Stimulated activated naive B cell treated with anti-CD40 and anti-IgM and Interleukin-4, amounts not matched to agents 10 μg/mL and 1 μg/mL and 100 μg/mL, for 72 hours (primary cell): ENCODE data around the gene SNX8.

Source experiments
- ATAC-seq, 2 donors: fragments of 150-1000 bp; cut with Tn5 transposase; replicated peaks; 2 replicates each; pipeline ENCODE4 v1.10.0; 2021; ENCODE audit warnings: moderate library complexity in 1 of 2
- DNase-seq: peaks from one replicate; pipeline ENCODE4 v3.0.0; 2021
- H3K27ac Mint-ChIP-seq: one replicate; pipeline ENCODE4 v1.8.0; 2022; ENCODE audit warnings: mild to moderate bottlenecking, mixed read lengths
- H3K27me3 Mint-ChIP-seq, 2 donors: one replicate each; pipeline ENCODE4 v1.8.0; 2022; ENCODE audit warnings: mixed read lengths in 2 of 2
- H3K36me3 Mint-ChIP-seq, 2 donors: one replicate each; pipeline ENCODE4 v1.8.0; 2022; ENCODE audit warnings: mixed read lengths in 2 of 2, mild to moderate bottlenecking in 1 of 2
- H3K4me1 Mint-ChIP-seq, 2 donors: one replicate each; pipeline ENCODE4 v1.8.0; 2022; ENCODE audit warnings: mixed read lengths in 2 of 2, mild to moderate bottlenecking in 1 of 2
- H3K4me3 Mint-ChIP-seq, 2 donors: one replicate each; pipeline ENCODE4 v1.8.0; 2022; ENCODE audit warnings: mild to moderate bottlenecking in 2 of 2, mixed read lengths in 2 of 2, moderate library complexity in 1 of 2
- H3K9me3 Mint-ChIP-seq, 2 donors: one replicate each; pipeline ENCODE4 v1.8.0; 2022; ENCODE audit warnings: mixed read lengths in 2 of 2, mild to moderate bottlenecking in 1 of 2

Gene SNX8

DNA sequence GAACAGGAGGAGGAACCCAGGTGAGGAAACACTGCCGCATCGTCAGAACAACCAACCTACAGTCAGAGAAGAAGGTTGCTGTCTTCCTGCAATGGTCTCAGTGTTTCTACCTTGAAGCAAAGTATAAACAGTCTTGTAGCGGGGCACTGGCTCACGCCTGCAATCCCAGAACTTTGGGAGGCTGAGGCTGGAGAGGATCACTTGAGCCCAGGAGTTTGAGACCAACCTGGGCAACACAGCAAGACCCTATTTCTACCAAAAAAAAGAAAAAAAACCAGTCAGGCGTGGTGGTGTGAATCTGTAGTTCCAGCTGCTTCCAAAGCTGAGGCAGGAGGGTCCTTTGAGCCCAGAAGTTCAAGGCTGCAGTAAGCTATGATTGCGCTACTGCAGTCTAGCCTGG is 23.4 kb downstream of the SNX8 start:
- Mint-ChIP-seq H3K27me3 (no peaks in the 10 kb centered on the region), H3K27ac (peak overlapping the region; percentile 82), H3K4me3 (no peak overlapping the region), H3K4me1 (peaks cover 33 to 61% of the 10 kb centered on the region in 2 donors), H3K9me3 (peaks cover 3 to 4% of the 10 kb centered on the region in 2 donors), H3K36me3 (peaks cover 43 to 61% of the 10 kb centered on the region in 2 donors)
- ATAC-seq (no peak), DNase-seq (no peak)

DNA sequence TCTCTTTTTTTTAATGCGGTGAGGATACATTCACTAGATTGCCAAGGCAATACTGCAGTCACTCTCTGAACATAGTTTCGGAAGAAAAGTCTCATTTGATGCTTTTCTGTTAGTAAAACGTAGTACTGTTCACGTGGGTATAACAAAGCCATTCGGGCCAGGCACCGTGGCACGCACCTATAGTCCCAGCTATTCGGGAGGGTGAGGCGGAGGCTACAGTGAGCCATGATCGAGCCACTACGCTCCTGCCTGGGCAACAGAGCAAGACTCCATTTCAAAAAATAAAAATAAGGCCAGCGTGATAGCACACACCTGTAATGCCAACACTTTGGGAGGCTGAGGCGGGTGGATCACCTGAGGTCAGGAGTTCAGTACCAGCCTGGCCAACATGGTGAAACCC is 24.6 kb downstream of the SNX8 start:
- peak overlapping the region; percentile 39 to 71 for H3K4me3 Mint-ChIP-seq
- peak overlapping the region; percentile 96 for H3K27ac Mint-ChIP-seq
- DNase-seq (no peak), ATAC-seq (no peak)
- no peaks in the 10 kb centered on the region for H3K27me3 Mint-ChIP-seq
- peaks cover 29 to 59% of the 10 kb centered on the region in 2 donors for H3K4me1 Mint-ChIP-seq
- H3K36me3 Mint-ChIP-seq = peaks cover 38 to 59% of the 10 kb centered on the region in 2 donors
- H3K9me3 Mint-ChIP-seq = peaks cover 3 to 4% of the 10 kb centered on the region in 2 donors

DNA sequence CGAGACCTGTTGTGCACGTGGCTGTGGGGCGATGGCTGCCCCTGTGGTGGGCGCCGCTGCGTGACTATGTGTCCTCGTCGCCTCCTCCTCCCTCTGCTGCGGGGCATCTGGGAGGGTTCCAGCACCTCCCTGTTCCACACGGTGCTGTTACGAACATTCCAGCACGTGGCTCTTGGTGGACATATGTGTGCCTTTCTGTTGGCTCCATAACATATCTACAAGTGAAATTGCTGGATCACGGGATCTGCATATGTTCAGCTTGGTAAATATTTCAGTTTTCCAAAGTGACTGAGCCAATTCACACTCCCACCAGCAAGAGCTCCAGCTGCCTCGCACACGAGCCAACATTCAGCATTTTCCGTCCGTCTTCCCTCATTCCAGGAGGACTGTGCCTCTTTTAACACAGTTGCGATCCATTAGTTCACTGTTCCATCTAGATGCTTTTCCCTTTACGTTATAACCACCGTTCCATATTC is 25.1 kb downstream of the SNX8 start:
- Mint-ChIP-seq H3K27ac (peak overlapping the region; percentile 96), H3K4me1 (peaks cover 25 to 59% of the 10 kb centered on the region in 2 donors), H3K36me3 (peaks cover 38 to 54% of the 10 kb centered on the region in 2 donors), H3K9me3 (peaks cover 3 to 4% of the 10 kb centered on the region in 2 donors), H3K27me3 (no peaks in the 10 kb centered on the region), H3K4me3 (peak overlapping the region; percentile 39 to 71)
- DNase-seq (no peak), ATAC-seq (no peak)

DNA sequence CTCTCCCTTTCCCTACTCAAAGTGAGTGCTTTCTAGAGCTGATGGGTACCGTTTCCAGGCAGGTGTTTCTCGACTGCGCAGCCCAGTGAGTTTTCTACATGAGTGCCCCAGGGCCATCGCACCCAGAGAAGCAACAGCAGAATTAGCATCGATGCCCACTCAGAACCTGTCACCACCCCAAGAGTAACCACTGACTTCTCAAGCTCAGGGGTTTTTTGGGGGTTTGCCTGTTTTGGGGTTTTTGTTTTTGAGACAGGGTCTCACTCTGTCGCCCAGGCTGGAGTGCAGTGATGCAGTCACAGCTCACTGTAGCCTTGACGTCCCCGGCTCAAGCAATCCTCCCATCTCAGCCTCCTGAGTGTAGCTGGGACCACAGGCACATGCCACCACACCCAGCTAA is 25.7 kb downstream of the SNX8 start:
- peak; percentile 83 for DNase-seq
- Mint-ChIP-seq H3K27ac (peak overlapping the region; percentile 96), H3K27me3 (no peaks in the 10 kb centered on the region), H3K36me3 (peaks cover 40 to 58% of the 10 kb centered on the region in 2 donors), H3K4me3 (peak overlapping the region; percentile 39 to 62), H3K9me3 (peaks cover 3 to 4% of the 10 kb centered on the region in 2 donors), H3K4me1 (peaks cover 26 to 59% of the 10 kb centered on the region in 2 donors)
- ATAC-seq = peak; percentile 96 to 97

DNA sequence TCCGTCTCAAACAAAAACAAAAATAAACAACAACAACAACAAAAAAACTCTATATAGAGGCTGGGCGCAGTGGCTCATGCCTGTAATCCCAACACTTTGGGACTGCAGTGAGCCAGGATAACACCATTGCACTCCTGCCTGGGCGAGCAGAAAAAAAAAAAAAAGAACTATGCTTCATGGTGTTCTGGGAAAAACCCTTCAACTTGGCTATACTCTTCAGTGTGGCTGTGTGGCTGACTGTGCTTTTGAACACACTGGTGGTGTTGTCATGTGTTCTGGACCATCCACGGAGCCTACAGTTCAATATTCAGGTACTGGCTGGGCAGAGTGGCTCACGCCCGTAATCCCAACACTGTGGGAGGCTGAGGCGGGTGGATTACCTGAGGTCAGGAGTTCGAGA is 26.5 kb downstream of the SNX8 start:
- H3K4me3 Mint-ChIP-seq = peak overlapping the region; percentile 58 to 62
- DNase-seq (no peak), ATAC-seq (peak; percentile 50 to 55)
- H3K27me3 Mint-ChIP-seq = no peaks in the 10 kb centered on the region
- H3K27ac Mint-ChIP-seq = peak overlapping the region; percentile 96
- H3K4me1 Mint-ChIP-seq = peaks cover 31 to 67% of the 10 kb centered on the region in 2 donors
- H3K36me3 Mint-ChIP-seq = peaks cover 41 to 60% of the 10 kb centered on the region in 2 donors
- peaks cover 3 to 4% of the 10 kb centered on the region in 2 donors for H3K9me3 Mint-ChIP-seq

DNA sequence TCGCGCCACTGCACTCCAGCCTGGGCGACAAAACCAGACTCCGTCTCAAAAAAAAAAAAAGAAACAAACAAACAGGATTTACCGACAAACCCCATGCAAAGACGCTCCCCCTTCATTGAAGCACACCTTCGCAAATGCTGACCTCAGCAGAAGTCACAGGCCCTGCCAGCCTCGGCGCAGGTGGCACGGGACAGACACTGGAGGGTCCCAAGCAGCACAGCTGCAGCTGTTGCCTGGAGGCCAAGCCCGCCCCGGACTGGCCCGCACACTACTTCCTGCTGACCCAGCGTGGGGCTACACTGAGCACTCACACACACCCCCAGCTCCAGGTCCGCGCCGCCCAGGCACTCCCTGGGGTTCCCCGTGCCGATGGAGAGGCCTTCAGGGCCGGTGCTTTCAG is 31.2 kb downstream of the SNX8 start:
- peaks cover 32 to 54% of the 10 kb centered on the region in 2 donors for H3K4me1 Mint-ChIP-seq
- peaks cover 28 to 44% of the 10 kb centered on the region in 2 donors for H3K36me3 Mint-ChIP-seq
- peak overlapping the region; percentile 80 for H3K27ac Mint-ChIP-seq
- H3K4me3 Mint-ChIP-seq = peak overlapping the region in 1 of 2 donors; percentile 43
- H3K27me3 Mint-ChIP-seq = no peaks in the 10 kb centered on the region
- ATAC-seq = no peak
- DNase-seq = no peak
- H3K9me3 Mint-ChIP-seq = no peaks in the 10 kb centered on the region

DNA sequence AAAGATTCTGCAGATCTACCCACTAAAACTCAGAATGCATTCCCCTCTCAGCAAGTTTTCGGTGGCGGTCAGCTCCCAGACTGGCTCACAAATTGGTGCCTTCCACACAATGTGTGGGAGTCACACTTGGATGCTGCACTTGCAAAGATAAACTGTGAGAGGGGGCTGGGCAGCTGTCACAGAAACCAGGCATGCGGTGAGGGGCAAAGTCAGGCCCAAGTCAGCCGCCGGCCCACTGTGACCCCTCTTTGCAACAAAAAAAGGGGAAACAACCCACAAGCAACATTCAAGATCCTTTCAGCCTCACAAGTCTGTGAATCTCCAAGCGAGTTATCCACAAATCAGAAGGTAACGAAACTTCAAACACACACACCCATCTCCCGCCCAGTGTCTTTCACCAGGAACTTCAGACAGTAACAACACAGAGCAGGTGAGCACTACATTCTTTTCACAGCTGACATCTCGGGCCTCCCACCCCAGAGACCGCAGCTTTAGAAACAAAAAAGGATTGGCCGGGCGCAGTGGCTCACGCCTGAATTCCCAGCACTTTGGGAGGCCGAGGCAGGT is 32.0 kb downstream of the SNX8 start:
- H3K4me1 Mint-ChIP-seq = peaks cover 32 to 50% of the 10 kb centered on the region in 2 donors
- peaks cover 26 to 45% of the 10 kb centered on the region in 2 donors for H3K36me3 Mint-ChIP-seq
- no peaks in the 10 kb centered on the region for H3K9me3 Mint-ChIP-seq
- ATAC-seq (no peak), DNase-seq (no peak)
- H3K27ac Mint-ChIP-seq = peak overlapping the region; percentile 80
- H3K27me3 Mint-ChIP-seq = no peaks in the 10 kb centered on the region
- H3K4me3 Mint-ChIP-seq = peak overlapping the region in 1 of 2 donors; percentile 56

DNA sequence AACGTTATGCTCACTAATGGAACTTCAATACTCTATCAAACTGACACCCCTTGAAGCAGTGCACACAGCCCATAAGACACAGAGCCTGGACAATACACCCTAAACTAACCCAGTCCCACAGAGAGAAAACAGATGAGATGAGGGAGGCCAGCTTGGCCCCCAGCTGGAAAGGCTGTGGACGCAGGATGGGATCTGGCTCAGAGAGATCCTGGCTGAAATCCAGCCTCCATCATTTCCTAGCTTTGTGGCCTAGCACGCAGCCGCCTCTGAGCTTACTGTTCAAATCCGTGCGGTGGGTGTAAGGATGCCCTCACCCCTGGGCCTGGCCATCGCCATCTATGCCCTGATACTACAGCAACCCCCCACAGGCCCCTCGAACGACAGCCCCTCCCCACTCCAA is 32.7 kb downstream of the SNX8 start:
- H3K27me3 Mint-ChIP-seq = no peaks in the 10 kb centered on the region
- DNase-seq = no peak
- H3K9me3 Mint-ChIP-seq = no peaks in the 10 kb centered on the region
- H3K36me3 Mint-ChIP-seq = peaks cover 32 to 52% of the 10 kb centered on the region in 2 donors
- ATAC-seq = no peak
- H3K4me3 Mint-ChIP-seq = peak overlapping the region in 1 of 2 donors; percentile 13
- peaks cover 35 to 50% of the 10 kb centered on the region in 2 donors for H3K4me1 Mint-ChIP-seq
- H3K27ac Mint-ChIP-seq = no peak overlapping the region

DNA sequence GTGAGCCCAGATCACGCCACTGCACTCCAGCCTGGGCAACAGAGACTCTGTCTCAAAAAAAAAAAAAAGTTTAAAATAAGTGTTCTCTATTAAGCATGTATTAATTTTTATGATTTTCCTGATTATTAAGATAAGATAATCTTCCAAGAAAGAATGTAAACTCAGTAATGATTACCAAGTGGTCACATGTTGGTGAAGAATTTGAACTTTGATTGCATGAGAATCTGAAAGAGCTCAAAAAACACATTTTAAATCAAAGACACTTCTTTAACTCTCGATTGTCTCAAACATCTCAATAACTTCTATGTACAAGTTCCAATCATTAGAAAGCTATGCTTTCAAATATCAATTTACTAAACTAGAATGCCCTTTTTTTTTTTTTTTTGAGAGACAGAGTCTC is 33.8 kb downstream of the SNX8 start:
- Mint-ChIP-seq H3K36me3 (peaks cover 39 to 58% of the 10 kb centered on the region in 2 donors), H3K4me1 (peaks cover 37 to 44% of the 10 kb centered on the region in 2 donors), H3K27ac (peak overlapping the region; percentile 37), H3K9me3 (no peaks in the 10 kb centered on the region), H3K27me3 (no peaks in the 10 kb centered on the region), H3K4me3 (no peak overlapping the region)
- no peak for ATAC-seq
- DNase-seq = no peak

DNA sequence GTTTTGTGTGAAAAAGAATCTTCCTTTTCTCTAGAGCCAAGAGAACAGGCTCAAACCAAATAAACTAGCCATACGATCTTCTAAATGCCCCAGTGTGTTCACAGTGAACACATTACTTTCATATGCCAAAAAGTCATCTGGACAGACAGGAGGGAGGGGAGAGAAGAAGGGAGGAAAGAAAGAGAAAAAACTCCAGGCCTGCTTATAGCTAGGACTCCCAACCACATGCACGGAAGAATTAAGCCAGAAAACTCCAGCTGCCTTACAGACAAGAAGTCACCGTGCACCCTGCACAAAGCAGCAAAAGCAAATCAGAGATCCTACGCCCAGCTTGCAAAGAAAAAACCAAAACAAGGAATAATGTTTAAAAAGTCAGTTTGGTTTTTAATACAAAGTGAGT is 34.3 kb downstream of the SNX8 start:
- Mint-ChIP-seq H3K4me3 (peak overlapping the region in 1 of 2 donors; percentile 29), H3K27me3 (no peaks in the 10 kb centered on the region), H3K36me3 (peaks cover 44 to 63% of the 10 kb centered on the region in 2 donors), H3K4me1 (peaks cover 37 to 42% of the 10 kb centered on the region in 2 donors), H3K27ac (no peak overlapping the region), H3K9me3 (no peaks in the 10 kb centered on the region)
- no peak for ATAC-seq
- DNase-seq = no peak

DNA sequence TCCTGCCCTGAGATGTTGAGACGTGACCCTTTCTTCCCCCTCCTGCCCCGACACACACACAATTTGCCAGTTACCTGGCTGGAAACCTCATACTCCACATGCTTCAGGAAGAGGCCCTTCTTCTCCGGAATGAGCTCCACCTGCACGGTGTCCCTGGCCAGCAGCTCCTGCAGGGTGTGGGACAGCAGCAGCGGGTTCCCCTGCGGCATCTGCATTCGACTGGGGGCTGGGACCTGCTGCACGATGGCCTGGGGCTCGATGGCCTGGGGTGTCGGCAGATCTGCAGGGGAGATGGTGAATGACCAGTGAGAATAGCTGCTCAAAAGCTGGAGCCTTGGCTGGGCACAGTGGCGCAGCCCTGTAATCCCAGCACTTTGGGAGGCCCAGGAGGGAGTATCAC is 36.2 kb downstream of the SNX8 start:
- Mint-ChIP-seq H3K27me3 (no peaks in the 10 kb centered on the region), H3K4me1 (peaks cover 35 to 41% of the 10 kb centered on the region in 2 donors), H3K27ac (peak overlapping the region; percentile 88), H3K9me3 (no peaks in the 10 kb centered on the region), H3K4me3 (no peak overlapping the region), H3K36me3 (peaks cover 51 to 68% of the 10 kb centered on the region in 2 donors)
- ATAC-seq (no peak), DNase-seq (no peak)

DNA sequence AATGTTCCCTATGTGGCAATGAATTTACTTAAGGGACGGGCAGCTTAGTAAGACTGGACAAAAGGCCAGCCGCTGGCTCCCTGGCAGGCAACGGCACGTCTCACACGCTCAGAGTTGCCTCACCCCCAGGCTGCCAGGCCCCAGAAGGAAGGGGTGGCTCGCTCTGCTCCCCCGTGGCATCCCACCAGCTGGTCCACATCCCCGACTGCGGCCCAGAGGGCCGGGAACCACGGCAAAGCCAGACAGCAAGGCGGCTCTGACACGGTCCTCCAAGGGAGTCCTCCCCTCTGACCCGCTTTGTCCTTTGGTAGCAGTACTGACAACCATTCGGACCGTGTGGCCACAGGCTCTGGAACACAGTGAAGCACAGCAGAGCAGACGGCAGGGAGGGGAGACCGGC is 38.1 kb downstream of the SNX8 start:
- H3K9me3 Mint-ChIP-seq = no peaks in the 10 kb centered on the region
- ATAC-seq (no peak), DNase-seq (no peak)
- no peaks in the 10 kb centered on the region for H3K27me3 Mint-ChIP-seq
- peaks cover 22 to 23% of the 10 kb centered on the region in 2 donors for H3K4me1 Mint-ChIP-seq
- peaks cover 54 to 67% of the 10 kb centered on the region in 2 donors for H3K36me3 Mint-ChIP-seq
- H3K27ac Mint-ChIP-seq = peak overlapping the region; percentile 42
- no peak overlapping the region for H3K4me3 Mint-ChIP-seq

DNA sequence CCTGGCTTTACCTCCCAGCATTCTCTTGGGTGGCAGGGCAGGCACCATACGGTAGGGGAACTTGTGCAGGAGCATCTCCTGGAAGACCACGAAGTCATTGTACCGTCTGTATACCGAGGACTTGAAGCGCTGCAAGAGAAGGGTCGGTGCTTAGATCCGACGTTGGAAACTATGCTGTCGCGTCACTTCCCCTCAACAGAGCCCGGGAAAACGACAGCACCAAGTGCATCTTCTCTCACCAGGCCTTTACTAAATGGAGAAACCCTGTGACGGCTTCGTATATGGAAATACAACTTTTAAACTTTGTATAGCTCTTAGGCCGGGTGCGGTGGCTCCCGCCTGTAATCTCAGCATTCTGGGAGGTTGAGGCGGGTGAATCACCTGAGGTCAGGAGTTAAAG is 39.1 kb downstream of the SNX8 start:
- Mint-ChIP-seq H3K36me3 (peaks cover 58 to 75% of the 10 kb centered on the region in 2 donors), H3K4me3 (no peak overlapping the region)
- ATAC-seq = no peak

DNA sequence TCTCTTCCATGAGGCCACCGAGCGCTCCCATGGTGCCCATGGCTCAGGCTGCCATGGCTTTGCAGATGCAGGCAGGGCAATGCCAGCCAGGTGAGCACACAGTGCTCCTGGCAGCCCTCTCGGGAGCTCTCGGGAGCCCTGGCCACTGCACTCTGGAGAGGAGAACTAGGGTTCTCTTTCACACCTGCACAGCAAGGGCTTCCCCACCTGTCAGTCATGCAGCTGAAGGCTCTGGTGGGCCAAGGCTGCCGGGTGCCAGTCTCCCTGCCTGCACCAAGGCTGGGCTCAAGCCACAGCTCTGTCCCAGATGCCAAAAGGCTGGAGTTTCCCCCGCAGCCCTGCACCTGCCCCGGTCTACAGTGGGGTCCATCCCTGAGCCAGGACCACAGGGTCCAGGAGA is 39.6 kb downstream of the SNX8 start:
- Mint-ChIP-seq H3K27ac (peak overlapping the region; percentile 83), H3K36me3 (peaks cover 55 to 72% of the 10 kb centered on the region in 2 donors), H3K27me3 (no peaks in the 10 kb centered on the region), H3K9me3 (no peaks in the 10 kb centered on the region), H3K4me1 (peaks cover 19% of the 10 kb centered on the region in 2 donors), H3K4me3 (no peak overlapping the region)
- no peak for DNase-seq
- no peak for ATAC-seq

More for the DNA sequence above, 39.1 kb downstream of the SNX8 start:
- no peak for DNase-seq
- peak overlapping the region; percentile 83 for H3K27ac Mint-ChIP-seq
- peaks cover 23% of the 10 kb centered on the region in 2 donors for H3K4me1 Mint-ChIP-seq
- H3K27me3 Mint-ChIP-seq = no peaks in the 10 kb centered on the region
- H3K9me3 Mint-ChIP-seq = no peaks in the 10 kb centered on the region

DNA sequence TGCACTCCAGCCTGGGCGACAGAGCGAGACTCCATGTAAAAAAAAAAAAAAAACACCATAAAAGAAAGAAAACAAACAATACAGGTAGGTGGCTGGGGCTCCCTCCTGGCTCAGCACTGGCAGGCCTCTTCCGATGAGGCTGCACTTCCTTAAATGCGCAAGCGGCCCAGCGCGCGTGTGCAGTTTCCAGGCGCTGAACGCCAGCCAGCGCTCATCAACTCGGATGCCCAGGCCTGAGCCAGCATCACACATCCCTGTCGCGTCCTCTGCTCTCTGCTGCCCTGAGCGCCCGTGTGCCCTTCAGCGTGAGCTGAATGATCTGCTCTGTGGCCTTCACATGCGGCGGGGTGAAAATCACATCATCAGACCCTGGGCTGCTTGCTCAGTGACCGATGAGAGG is 40.4 kb downstream of the SNX8 start:
- no peak for ATAC-seq
- Mint-ChIP-seq H3K27ac (peak overlapping the region; percentile 83), H3K4me1 (peaks cover 16 to 17% of the 10 kb centered on the region in 2 donors), H3K9me3 (no peaks in the 10 kb centered on the region), H3K4me3 (no peak overlapping the region), H3K36me3 (peaks cover 51 to 70% of the 10 kb centered on the region in 2 donors), H3K27me3 (no peaks in the 10 kb centered on the region)
- DNase-seq = no peak
